Measurements from ENCODE around the gene SDR9C7. TPM values are rescaled to one million over a fixed set of nuclear protein-coding genes. Genes with fewer than 3 reads are reported as not detected.

Gene SDR9C7
- total RNA-seq (2022; extraction: Qiagen RNA extraction), result 0.15 TPM in 1 of 5 replicates, not detected in the others

GRCh38 chr12:56933826-56934625 lies at the start of gene SDR9C7:
Gene SDR9C7 (minus strand): TSS chr12:56934408. CDS start chr12:56934261, 147 bp downstream.

GRCh38 chr12:56957229-56958052 lies 23.2 kb upstream of the SDR9C7 start, which contains the start of gene RDH16:
Gene RDH16 (minus strand): TSS chr12:56957608. CDS start chr12:56957462, 146 bp downstream.

Other genes starting within 250 kb of the SDR9C7 start
- gene PTGES3, start 246.1 kb downstream of the SDR9C7 start, total RNA-seq (2022; extraction: Qiagen RNA extraction), result 350 to 392 TPM (median 368 TPM) in 5 replicates
- 1,451 to 1,910 TPM (median 1,503 TPM) in 5 replicates for gene NACA, start 209.1 kb downstream of the SDR9C7 start, total RNA-seq (2022; extraction: Qiagen RNA extraction)
- gene PRIM1, start 182.1 kb downstream of the SDR9C7 start, total RNA-seq (2022; extraction: Qiagen RNA extraction), result 23.7 to 29.5 TPM (median 25.2 TPM) in 5 replicates
- gene HSD17B6, start 171.1 kb downstream of the SDR9C7 start, total RNA-seq (2022; extraction: Qiagen RNA extraction), result 0.82 to 1.5 TPM (median 1.2 TPM) in 5 replicates
- 0.07 to 0.19 TPM (median 0.11 TPM) in 5 replicates for gene RDH16, start 23.2 kb upstream of the SDR9C7 start, total RNA-seq (2022; extraction: Qiagen RNA extraction)
- gene ZBTB39, start 72.1 kb upstream of the SDR9C7 start, total RNA-seq (2022; extraction: Qiagen RNA extraction), result 4.4 to 6.0 TPM (median 5.4 TPM) in 5 replicates
- 0.30 TPM in 1 of 5 replicates, not detected in the others for gene TAC3, start 82.1 kb upstream of the SDR9C7 start, total RNA-seq (2022; extraction: Qiagen RNA extraction)
- 0.07 to 0.52 TPM (median 0.26 TPM) in 5 replicates for gene MYO1A, start 115.7 kb upstream of the SDR9C7 start, total RNA-seq (2022; extraction: Qiagen RNA extraction)
- 13.4 to 16.5 TPM (median 15.4 TPM) in 5 replicates for gene NEMP1, start 144.4 kb upstream of the SDR9C7 start, total RNA-seq (2022; extraction: Qiagen RNA extraction)
- 13.4 to 19.9 TPM (median 19.0 TPM) in 5 replicates for gene NAB2, start 154.7 kb upstream of the SDR9C7 start, total RNA-seq (2022; extraction: Qiagen RNA extraction)
- gene STAT6, start 177.0 kb upstream of the SDR9C7 start, total RNA-seq (2022; extraction: Qiagen RNA extraction), result 40.7 to 52.1 TPM (median 49.8 TPM) in 5 replicates
- 14.7 to 19.0 TPM (median 15.1 TPM) in 5 replicates for gene LRP1, start 194.1 kb upstream of the SDR9C7 start, total RNA-seq (2022; extraction: Qiagen RNA extraction)
- gene LRP1-AS, start 213.2 kb upstream of the SDR9C7 start, total RNA-seq (2022; extraction: Qiagen RNA extraction), result not detected in 5 replicates

All from A549 treated with Mapracorat at 1 μM for 4 hours (cell line).